Sigmoid colon (tissue), 3 donors: ENCODE results near the gene HKDC1.

Source experiments
- CTCF ChIP-seq, 4 experiments: fragments of 450-650 bp in 3 of 4; fragments of 200-600 bp in 1 of 4; IDR thresholded peaks; one replicate each; pipeline ENCODE4 v1.5.1; 2016 to 2019; ENCODE audit warnings: antibody characterized with exemption in 4 of 4, mild to moderate bottlenecking in 3 of 4, moderate library complexity in 2 of 4
- POLR2A ChIP-seq, 2 donors: fragments of 450-650 bp; IDR thresholded peaks; one replicate each; pipeline ENCODE4 v1.6.1; 2016; ENCODE audit warnings: antibody characterized with exemption in 2 of 2, mild to moderate bottlenecking in 2 of 2, moderate library complexity in 2 of 2

- TF ChIP-seq POLR2A (IDR thresholded peaks at IDR 0.05) (no peak), CTCF (IDR thresholded peaks at IDR 0.05) (no peak)
Observed at GRCh38 chr10:69270990-69271389, 50.9 kb downstream of the HKDC1 start.
